ENCODE data around the gene NFATC4. TPM values are rescaled to one million over a fixed set of nuclear protein-coding genes. Genes with fewer than 3 reads are reported as not detected.

NFATC4 gene
- total and polyA plus RNA-seq, 2 experiments from 2014 or later = 20.9 to 26.6 TPM

- ATAC-seq = no peak
- no peaks in the 10 kb centered on the region for H3K79me2 ChIP-seq (replicated peaks; ENCODE audit: insufficient read depth)
- H3K9me2 ChIP-seq (ENCODE audit: insufficient read depth) = no peaks in the 10 kb centered on the region
- no peaks in the 10 kb centered on the region for H3K4me1 ChIP-seq (ENCODE audit: insufficient read depth)
- no peaks in the 10 kb centered on the region for H3K36me3 ChIP-seq (ENCODE audit: insufficient read depth)
- Mint-ChIP-seq H3K27me3 (ENCODE audit: insufficient read depth, low read depth, poor library complexity) (peaks cover 19% of the 10 kb centered on the region), H3K27ac (no peak overlapping the region), H3K4me3 (no peak overlapping the region), H3K36me3 (ENCODE audit: low read depth) (no peaks in the 10 kb centered on the region; the same call in 2 of the 3 replicates), H3K4me1 (peaks cover 2% of the 10 kb centered on the region; the same call in 1 of the 3 replicates), H3K9me3 (no peaks in the 10 kb centered on the region)
- DNase-seq (ENCODE audit: low spot score) = no peak
- no peak overlapping the region for H3K4me3 ChIP-seq
- H4K20me1 ChIP-seq (replicated peaks; ENCODE audit: insufficient read depth) = no peaks in the 10 kb centered on the region
- H3F3A ChIP-seq (replicated peaks; ENCODE audit: low read depth) = no peaks in the 10 kb centered on the region
- no peak overlapping the region for H3K4me2 ChIP-seq
- TF ChIP-seq, protein P1, sequence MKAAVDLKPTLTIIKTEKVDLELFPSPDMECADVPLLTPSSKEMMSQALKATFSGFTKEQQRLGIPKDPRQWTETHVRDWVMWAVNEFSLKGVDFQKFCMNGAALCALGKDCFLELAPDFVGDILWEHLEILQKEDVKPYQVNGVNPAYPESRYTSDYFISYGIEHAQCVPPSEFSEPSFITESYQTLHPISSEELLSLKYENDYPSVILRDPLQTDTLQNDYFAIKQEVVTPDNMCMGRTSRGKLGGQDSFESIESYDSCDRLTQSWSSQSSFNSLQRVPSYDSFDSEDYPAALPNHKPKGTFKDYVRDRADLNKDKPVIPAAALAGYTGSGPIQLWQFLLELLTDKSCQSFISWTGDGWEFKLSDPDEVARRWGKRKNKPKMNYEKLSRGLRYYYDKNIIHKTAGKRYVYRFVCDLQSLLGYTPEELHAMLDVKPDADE (IDR thresholded peaks at IDR 0.05) = no peak
- TF ChIP-seq ZNF331 (CRISPR knock-in tag; IDR thresholded peaks at IDR 0.05; ENCODE audit: low read depth) = no peak
- no peak for TF ChIP-seq CREB1 (CRISPR knock-in tag; IDR thresholded peaks at IDR 0.05; ENCODE audit: low read depth)
- TF ChIP-seq POLR2AphosphoS5 (IDR thresholded peaks at IDR 0.05; ENCODE audit: low read depth) = no peak
- no peak for TF ChIP-seq EZH2phosphoT487 (IDR thresholded peaks at IDR 0.05; ENCODE audit: unreplicated experiment)
- no peak for TF ChIP-seq NANOG (IDR thresholded peaks at IDR 0.05; ENCODE audit: borderline replicate concordance)
- no peak for TF ChIP-seq JUNB (IDR thresholded peaks at IDR 0.05; ENCODE audit: unreplicated experiment)
- no peak for TF ChIP-seq ZNF462 (CRISPR knock-in tag; IDR thresholded peaks at IDR 0.05)
- no peak for TF ChIP-seq CTCF (conservative IDR thresholded peaks at IDR 0.05; ENCODE audit: low read depth in 2 of 2)
- no peak for TF ChIP-seq EZH2 (IDR thresholded peaks at IDR 0.05; ENCODE audit: low read depth, unreplicated experiment)
- no peak for TF ChIP-seq ZNF114 (CRISPR knock-in tag; IDR thresholded peaks at IDR 0.05)
- TF ChIP-seq STAT1 (IDR thresholded peaks at IDR 0.05; ENCODE audit: unreplicated experiment) = no peak
- TF ChIP-seq, protein P2, sequence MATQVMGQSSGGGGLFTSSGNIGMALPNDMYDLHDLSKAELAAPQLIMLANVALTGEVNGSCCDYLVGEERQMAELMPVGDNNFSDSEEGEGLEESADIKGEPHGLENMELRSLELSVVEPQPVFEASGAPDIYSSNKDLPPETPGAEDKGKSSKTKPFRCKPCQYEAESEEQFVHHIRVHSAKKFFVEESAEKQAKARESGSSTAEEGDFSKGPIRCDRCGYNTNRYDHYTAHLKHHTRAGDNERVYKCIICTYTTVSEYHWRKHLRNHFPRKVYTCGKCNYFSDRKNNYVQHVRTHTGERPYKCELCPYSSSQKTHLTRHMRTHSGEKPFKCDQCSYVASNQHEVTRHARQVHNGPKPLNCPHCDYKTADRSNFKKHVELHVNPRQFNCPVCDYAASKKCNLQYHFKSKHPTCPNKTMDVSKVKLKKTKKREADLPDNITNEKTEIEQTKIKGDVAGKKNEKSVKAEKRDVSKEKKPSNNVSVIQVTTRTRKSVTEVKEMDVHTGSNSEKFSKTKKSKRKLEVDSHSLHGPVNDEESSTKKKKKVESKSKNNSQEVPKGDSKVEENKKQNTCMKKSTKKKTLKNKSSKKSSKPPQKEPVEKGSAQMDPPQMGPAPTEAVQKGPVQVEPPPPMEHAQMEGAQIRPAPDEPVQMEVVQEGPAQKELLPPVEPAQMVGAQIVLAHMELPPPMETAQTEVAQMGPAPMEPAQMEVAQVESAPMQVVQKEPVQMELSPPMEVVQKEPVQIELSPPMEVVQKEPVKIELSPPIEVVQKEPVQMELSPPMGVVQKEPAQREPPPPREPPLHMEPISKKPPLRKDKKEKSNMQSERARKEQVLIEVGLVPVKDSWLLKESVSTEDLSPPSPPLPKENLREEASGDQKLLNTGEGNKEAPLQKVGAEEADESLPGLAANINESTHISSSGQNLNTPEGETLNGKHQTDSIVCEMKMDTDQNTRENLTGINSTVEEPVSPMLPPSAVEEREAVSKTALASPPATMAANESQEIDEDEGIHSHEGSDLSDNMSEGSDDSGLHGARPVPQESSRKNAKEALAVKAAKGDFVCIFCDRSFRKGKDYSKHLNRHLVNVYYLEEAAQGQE (IDR thresholded peaks at IDR 0.05; ENCODE audit: unreplicated experiment) = no peak
- H3K27ac ChIP-seq (ENCODE audit: low read depth) = no peak overlapping the region
- peaks cover 40% of the 10 kb centered on the region for H3K27me3 ChIP-seq (ENCODE audit: insufficient read depth)
- H2AFZ ChIP-seq = no peak overlapping the region
Observed at GRCh38 chr14:24322672-24323071, 45.3 kb upstream of the NFATC4 start.

All from GM23338 (cell line).